Calu3 (cell line): ENCODE data around the gene COG3. TPM values are rescaled to one million over a fixed set of nuclear protein-coding genes. Genes with fewer than 3 reads are reported as not detected.

ENCODE experiments used
- BruUV-seq: library from RNA; stranded (reverse); fragments of 400-500 nt; replicated peaks from 2 replicates; lab custom pipeline; 2021; lab: Mats Ljungman, UMichigan
- CTCF ChIA-PET: fragments of 300-600 bp; sonication (Branson Sonifier 250); formaldehyde crosslinking; loops from one replicate; lab custom pipeline; 2022; ENCODE audit warnings: antibody characterized with exemption; lab: Charles Lee
- DNase-seq: peaks from one replicate; pipeline ENCODE4 v3.0.0; 2022
- H3K27ac Mint-ChIP-seq: one replicate; pipeline ENCODE4 v1.8.0; 2022; ENCODE audit warnings: mixed read lengths; ENCODE audit not compliant: unreplicated experiment
- H3K27me3 Mint-ChIP-seq: one replicate; pipeline ENCODE4 v1.8.0; 2022; ENCODE audit warnings: mixed read lengths; ENCODE audit not compliant: unreplicated experiment
- H3K36me3 Mint-ChIP-seq: one replicate; pipeline ENCODE4 v1.8.0; 2022; ENCODE audit warnings: mild to moderate bottlenecking, moderate library complexity, mixed read lengths; ENCODE audit not compliant: insufficient read depth, unreplicated experiment
- H3K4me1 Mint-ChIP-seq: one replicate; pipeline ENCODE4 v1.8.0; 2022; ENCODE audit warnings: mild to moderate bottlenecking, low read depth, mixed read lengths; ENCODE audit not compliant: unreplicated experiment
- H3K4me3 Mint-ChIP-seq: one replicate; pipeline ENCODE4 v1.8.0; 2022; ENCODE audit warnings: mild to moderate bottlenecking, low read depth, moderate library complexity, mixed read lengths; ENCODE audit not compliant: unreplicated experiment
- H3K9me3 Mint-ChIP-seq: one replicate; pipeline ENCODE4 v1.8.0; 2022; ENCODE audit warnings: low read depth, mixed read lengths; ENCODE audit not compliant: unreplicated experiment
- CTCF ChIP-seq: fragments of 200-600 bp; IDR thresholded peaks from one replicate; pipeline ENCODE4 v1.8.0; 2022; ENCODE audit warnings: antibody characterized with exemption; ENCODE audit not compliant: unreplicated experiment
- intact Hi-C: fragments of 100-400 bp; cut with micrococcal nuclease; formaldehyde crosslinking; loops from one replicate; pipeline ENCODE4 v1.10.0; 2022; ENCODE audit not compliant: unreplicated experiment
- total RNA-seq: library from RNA; stranded (reverse); gene quantifications from 2 replicates; pipeline ENCODE4 v1.2.3, GENCODE V29; 2022

COG3 gene
- total RNA-seq, 1 experiment from 2014 or later: 21.6 TPM

- no TSS peak for BruUV-seq
- H3K36me3 Mint-ChIP-seq: no peaks in the 10 kb centered on the region
- no peaks in the 10 kb centered on the region for H3K4me1 Mint-ChIP-seq
- CTCF ChIA-PET: no interaction called here
- peaks cover 13% of the 10 kb centered on the region for H3K27me3 Mint-ChIP-seq
- no peaks in the 10 kb centered on the region for H3K9me3 Mint-ChIP-seq
- intact Hi-C loops: no loop called here
- no peak overlapping the region for H3K4me3 Mint-ChIP-seq
- DNase-seq: no peak
- TF ChIP-seq CTCF: no peak
- H3K27ac Mint-ChIP-seq: no peak overlapping the region
These were observed 15.7 kb upstream of the COG3 start for GRCh38 chr13:45448965-45449559.

- intact Hi-C loops: no loop called here
- CTCF ChIA-PET: interaction anchor here (0.8 kb wide), 1 partner anchor 494 kb away, joined by 4 read pairs; no protein-coding TSS in a partner anchor
- Mint-ChIP-seq H3K4me1 (no peaks in the 10 kb centered on the region), H3K27ac (no peak overlapping the region), H3K9me3 (no peaks in the 10 kb centered on the region), H3K36me3 (no peaks in the 10 kb centered on the region), H3K4me3 (no peak overlapping the region), H3K27me3 (no peaks in the 10 kb centered on the region)
- TF ChIP-seq CTCF: no peak
- no TSS peak for BruUV-seq
- no peak for DNase-seq
These were observed 13.5 kb upstream of the COG3 start for GRCh38 chr13:45451282-45451681.

GRCh38 chr13:45454204-45454603, 10.5 kb upstream of the COG3 start:
- CTCF ChIA-PET: no interaction called here
- no peak for TF ChIP-seq CTCF
- DNase-seq: no peak
- Mint-ChIP-seq H3K9me3 (peaks cover 8% of the 10 kb centered on the region), H3K4me3 (no peak overlapping the region), H3K36me3 (no peaks in the 10 kb centered on the region), H3K27ac (no peak overlapping the region), H3K27me3 (no peaks in the 10 kb centered on the region), H3K4me1 (no peaks in the 10 kb centered on the region)
- intact Hi-C loops: no loop called here
- BruUV-seq: no TSS peak

GRCh38 chr13:45456196-45456972, 8.4 kb upstream of the COG3 start:
- H3K4me3 Mint-ChIP-seq: no peak overlapping the region
- BruUV-seq: no TSS peak

More at GRCh38 chr13:45456196-45456972, 8.4 kb upstream of the COG3 start:
- intact Hi-C loops: no loop called here
- CTCF ChIA-PET: no interaction called here
- H3K4me1 Mint-ChIP-seq: no peaks in the 10 kb centered on the region
- DNase-seq: no peak
- TF ChIP-seq CTCF: no peak
- no peak overlapping the region for H3K27ac Mint-ChIP-seq
- H3K36me3 Mint-ChIP-seq: no peaks in the 10 kb centered on the region
- no peaks in the 10 kb centered on the region for H3K27me3 Mint-ChIP-seq
- H3K9me3 Mint-ChIP-seq: peaks cover 12% of the 10 kb centered on the region
